Colonic mucosa (tissue), 4 donors: Measurements from ENCODE around the gene SLC2A5. TPM values are rescaled to one million over a fixed set of nuclear protein-coding genes. Genes with fewer than 3 reads are reported as not detected.

ENCODE experiments used
- DNase-seq: peaks from one replicate; pipeline ENCODE4 v3.0.0-alpha.2; 2020
- H3K27ac ChIP-seq: fragments of 200-600 bp; one replicate; pipeline ENCODE4 v1.8.0; 2021
- H3K27me3 ChIP-seq: fragments of 200-600 bp; one replicate; pipeline ENCODE4 v1.8.0; 2021
- H3K36me3 ChIP-seq: fragments of 200-600 bp; one replicate; pipeline ENCODE4 v1.8.0; 2021
- H3K4me1 ChIP-seq: fragments of 200-600 bp; one replicate; pipeline ENCODE4 v1.8.0; 2021; ENCODE audit warnings: mild to moderate bottlenecking
- H3K4me3 ChIP-seq: fragments of 200-600 bp; one replicate; pipeline ENCODE4 v1.8.0; 2021
- H3K9ac ChIP-seq, 2 donors: one replicate each; pipeline ENCODE4 v1.7.0; 2013; ENCODE audit warnings: control low read depth in 2 of 2, low read depth in 2 of 2, low read length in 2 of 2
- H3K9me3 ChIP-seq: fragments of 200-600 bp; one replicate; pipeline ENCODE4 v1.8.0; 2021
- intact Hi-C: fragments of 100-400 bp; cut with DNase I; formaldehyde crosslinking; loops from one replicate; pipeline ENCODE4 v1.14.1; 2022
- total RNA-seq, 2 donors: library from RNA; stranded (reverse); fragmentation: NEBNext Ultra II Directional in 1 of 2; extraction: Animal tissue kit (Norgen Biotek cat#: 25700) in 1 of 2; gene quantifications; one replicate each; pipeline ENCODE4 v1.2.1, GENCODE V29; 2021
- TF ChIP-seq, protein P1 (sequence below): fragments of 200-600 bp; IDR thresholded peaks from one replicate; pipeline ENCODE4 v1.8.0; 2022; ENCODE audit warnings: antibody characterized with exemption, mild to moderate bottlenecking
- donor health status: healthy.
- donor health status: DM: no; HTN: no; CAD: no.
- donor health status: DM: no; HTN: no; CAD: no.

The SLC2A5 gene, protein sequence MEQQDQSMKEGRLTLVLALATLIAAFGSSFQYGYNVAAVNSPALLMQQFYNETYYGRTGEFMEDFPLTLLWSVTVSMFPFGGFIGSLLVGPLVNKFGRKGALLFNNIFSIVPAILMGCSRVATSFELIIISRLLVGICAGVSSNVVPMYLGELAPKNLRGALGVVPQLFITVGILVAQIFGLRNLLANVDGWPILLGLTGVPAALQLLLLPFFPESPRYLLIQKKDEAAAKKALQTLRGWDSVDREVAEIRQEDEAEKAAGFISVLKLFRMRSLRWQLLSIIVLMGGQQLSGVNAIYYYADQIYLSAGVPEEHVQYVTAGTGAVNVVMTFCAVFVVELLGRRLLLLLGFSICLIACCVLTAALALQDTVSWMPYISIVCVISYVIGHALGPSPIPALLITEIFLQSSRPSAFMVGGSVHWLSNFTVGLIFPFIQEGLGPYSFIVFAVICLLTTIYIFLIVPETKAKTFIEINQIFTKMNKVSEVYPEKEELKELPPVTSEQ
- 1 to 10 TPM; 1.8 to 4.9 TPM for total RNA-seq

DNA sequence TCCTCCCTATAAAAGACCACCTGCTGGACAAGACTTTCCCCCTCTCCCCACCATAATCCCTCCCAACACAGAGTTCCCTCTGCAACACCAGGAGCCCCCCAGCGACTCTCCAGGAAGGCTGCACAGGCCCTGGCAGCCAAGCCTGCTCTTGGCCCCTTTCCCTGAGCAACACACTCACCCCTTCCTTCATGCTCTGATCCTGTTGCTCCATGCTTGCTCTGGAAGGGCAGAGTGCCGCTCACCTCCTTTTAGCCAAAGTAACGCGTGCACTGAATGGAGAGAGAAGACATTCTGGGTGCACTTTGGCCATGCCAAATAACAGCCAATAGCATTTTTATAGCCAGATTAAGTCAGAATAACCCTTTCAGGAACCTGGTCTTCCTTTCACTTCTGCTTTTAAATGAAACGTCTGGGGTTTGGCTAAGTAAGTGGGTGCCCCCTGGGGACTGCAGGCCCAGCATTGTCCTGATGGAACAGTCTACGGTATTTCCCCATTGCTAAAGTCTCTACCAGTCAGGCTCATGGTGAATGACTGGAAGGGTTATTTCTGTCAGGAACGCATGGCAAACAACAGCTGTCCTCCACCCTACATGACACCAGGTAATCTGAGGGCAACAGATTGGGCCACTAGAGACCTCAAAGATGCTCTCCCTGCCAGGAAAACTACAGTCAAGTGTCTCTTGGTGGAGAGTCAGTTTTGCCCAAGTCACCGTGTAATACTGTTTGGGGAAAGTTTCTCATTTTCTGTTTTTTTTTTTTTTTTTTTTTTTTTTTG is at the start of gene SLC2A5:
TSS of gene SLC2A5 (minus strand) at position 310 of the 775 bp plus-strand sequence. CDS start at position 211, 99 bp downstream.
- Histone ChIP-seq H3K36me3 (no peaks in the 10 kb centered on the region), H3K27me3 (no peaks in the 10 kb centered on the region), H3K9me3 (no peaks in the 10 kb centered on the region), H3K4me1 (peaks cover 10% of the 10 kb centered on the region), H3K9ac (peak within 1 kb of the TSS; percentile 37 to 70), H3K27ac (peak within 1 kb of the TSS; percentile 47), H3K4me3 (peak within 1 kb of the TSS; percentile 4)
- intact Hi-C loops: no loop called here
- DNase-seq: peak; percentile 34
- TF ChIP-seq, protein P1, sequence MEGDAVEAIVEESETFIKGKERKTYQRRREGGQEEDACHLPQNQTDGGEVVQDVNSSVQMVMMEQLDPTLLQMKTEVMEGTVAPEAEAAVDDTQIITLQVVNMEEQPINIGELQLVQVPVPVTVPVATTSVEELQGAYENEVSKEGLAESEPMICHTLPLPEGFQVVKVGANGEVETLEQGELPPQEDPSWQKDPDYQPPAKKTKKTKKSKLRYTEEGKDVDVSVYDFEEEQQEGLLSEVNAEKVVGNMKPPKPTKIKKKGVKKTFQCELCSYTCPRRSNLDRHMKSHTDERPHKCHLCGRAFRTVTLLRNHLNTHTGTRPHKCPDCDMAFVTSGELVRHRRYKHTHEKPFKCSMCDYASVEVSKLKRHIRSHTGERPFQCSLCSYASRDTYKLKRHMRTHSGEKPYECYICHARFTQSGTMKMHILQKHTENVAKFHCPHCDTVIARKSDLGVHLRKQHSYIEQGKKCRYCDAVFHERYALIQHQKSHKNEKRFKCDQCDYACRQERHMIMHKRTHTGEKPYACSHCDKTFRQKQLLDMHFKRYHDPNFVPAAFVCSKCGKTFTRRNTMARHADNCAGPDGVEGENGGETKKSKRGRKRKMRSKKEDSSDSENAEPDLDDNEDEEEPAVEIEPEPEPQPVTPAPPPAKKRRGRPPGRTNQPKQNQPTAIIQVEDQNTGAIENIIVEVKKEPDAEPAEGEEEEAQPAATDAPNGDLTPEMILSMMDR: no peak

DNA sequence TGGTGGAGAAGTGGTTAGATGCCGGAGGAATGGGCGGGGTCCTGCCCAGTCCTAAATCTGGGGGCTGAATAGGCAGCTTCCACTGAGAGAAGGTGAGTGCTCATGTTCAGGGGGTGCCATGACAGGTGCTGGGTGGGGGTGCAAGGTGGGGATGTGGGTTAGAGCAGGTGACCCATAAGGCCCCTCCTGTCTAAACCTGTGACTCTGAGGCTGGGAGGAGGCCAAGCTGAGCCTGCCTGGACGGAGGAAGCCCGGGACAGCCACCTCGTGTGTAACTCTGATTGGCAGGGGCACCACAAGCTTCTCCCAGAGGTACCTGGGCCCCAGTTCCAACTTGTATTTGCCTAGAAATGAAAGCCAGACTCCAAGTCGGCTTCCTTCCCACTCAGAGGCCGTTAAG is 48.8 kb upstream of the SLC2A5 start:
- DNase-seq: no peak
- intact Hi-C loops: no loop called here
- Histone ChIP-seq H3K9me3 (no peaks in the 10 kb centered on the region), H3K36me3 (no peaks in the 10 kb centered on the region), H3K9ac (no peak overlapping the region), H3K4me3 (no peak overlapping the region), H3K4me1 (peaks cover 3% of the 10 kb centered on the region), H3K27me3 (no peaks in the 10 kb centered on the region), H3K27ac (no peak overlapping the region)
- TF ChIP-seq, protein P1: no peak

DNA sequence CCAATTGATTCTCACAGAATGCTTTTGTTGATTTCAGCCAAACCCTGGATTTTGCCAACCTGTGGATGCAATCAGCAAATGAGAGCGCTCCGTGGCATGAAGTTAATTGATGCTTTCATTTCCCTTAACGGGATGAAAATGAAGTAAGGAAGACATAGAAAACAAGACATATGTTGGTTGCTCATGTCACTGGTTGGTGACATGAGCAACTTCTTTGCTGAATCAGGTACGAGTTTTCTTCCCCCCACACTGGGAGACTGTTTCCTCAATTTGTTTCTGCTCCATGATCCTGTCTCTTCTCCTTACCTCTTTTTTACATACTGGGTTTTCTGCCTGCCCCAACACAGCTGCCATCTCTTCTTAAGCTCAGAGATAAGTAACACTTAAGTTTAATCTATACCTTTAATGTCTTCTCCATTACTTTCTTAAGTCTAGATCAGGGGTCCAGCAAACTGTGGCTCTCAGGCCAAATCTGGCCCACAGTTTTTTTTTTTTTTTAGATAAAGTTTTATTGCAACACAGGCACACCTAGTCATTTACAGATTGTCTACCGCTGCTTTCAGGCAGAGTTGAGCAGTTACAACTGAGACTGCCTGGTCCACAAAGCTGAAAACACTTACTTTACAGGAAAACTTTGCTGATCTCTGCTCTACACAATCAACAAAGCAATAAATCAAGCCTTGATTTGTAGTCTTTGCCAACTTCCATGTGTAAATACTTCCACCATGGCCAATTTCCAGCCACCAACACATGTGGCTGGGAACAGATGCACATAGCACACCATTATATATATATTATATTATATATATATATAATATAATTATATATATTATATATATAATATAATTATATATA is 46.1 kb upstream of the SLC2A5 start:
- H3K9me3 ChIP-seq: no peaks in the 10 kb centered on the region
- H3K27me3 ChIP-seq: no peaks in the 10 kb centered on the region
- intact Hi-C loops: no loop called here
- no peaks in the 10 kb centered on the region for H3K36me3 ChIP-seq
- no peak for DNase-seq
- no peak overlapping the region for H3K27ac ChIP-seq
- H3K9ac ChIP-seq: no peak overlapping the region
- TF ChIP-seq, protein P1: no peak
- H3K4me1 ChIP-seq: peaks cover 8% of the 10 kb centered on the region
- no peak overlapping the region for H3K4me3 ChIP-seq

DNA sequence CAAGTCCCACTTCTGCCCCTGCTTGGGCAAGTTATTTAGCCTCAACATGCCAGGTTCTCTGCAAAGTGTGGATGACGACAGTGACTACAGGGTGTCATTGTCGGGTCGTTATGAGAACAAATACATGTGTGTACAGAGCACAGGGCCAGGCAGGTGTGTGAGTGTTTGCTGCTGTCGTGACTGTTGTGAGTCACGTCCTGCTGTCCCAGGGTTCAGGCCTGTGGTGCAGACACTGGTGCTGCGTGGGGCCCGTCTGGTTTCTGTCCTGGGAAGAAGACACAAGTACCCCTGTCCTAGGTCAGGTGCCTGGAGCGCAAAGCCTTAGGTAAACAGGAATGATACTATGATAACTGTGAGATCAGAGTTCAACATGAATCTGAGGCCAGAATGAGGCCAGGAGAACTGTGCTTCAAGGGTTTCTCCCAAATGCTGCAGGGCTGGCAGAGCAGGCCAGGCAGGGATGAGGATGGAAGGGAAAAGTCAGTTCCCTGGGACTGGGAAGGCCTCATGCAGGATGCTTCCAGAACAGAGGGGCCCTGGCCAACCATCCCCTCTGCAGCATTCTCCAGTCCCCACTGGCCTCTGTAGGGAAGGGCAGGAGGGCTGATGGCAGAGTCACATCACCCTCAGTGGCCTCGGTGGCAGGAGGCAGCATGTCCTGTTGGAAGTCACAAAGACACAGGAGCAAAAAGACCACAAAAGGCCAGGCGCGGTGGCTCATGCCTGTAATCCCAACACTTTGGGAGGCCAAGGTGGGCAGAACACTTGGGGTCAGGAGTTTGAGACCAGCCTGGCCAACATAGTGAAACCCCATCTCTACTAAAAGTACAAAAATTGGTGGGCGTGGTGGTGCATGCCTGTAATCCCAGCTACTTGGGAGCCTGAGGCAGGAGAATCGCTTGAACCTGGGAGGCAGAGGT is 43.8 kb upstream of the SLC2A5 start:
- Histone ChIP-seq H3K9me3 (no peaks in the 10 kb centered on the region), H3K36me3 (no peaks in the 10 kb centered on the region), H3K27me3 (no peaks in the 10 kb centered on the region), H3K4me1 (peaks cover 8% of the 10 kb centered on the region), H3K9ac (peak overlapping the region in 1 of 2 donors; percentile 31), H3K27ac (no peak overlapping the region), H3K4me3 (no peak overlapping the region)
- intact Hi-C loops: no loop called here
- peak; percentile 40 for DNase-seq
- TF ChIP-seq, protein P1: no peak
